Gastrocnemius medialis (tissue), 4 donors: ENCODE data around the gene UQCRH. TPM values are rescaled to one million over a fixed set of nuclear protein-coding genes. Genes with fewer than 3 reads are reported as not detected.
A peak's percentile ranks its signal among the peaks of the same experiment; 100 is the strongest.

Experiments used
- ATAC-seq, 2 donors: fragments of 150-250 bp; one replicate each; pipeline ENCODE4 v1.9.1; 2016
- DNase-seq, 2 donors: peaks; one replicate each; pipeline ENCODE4 v3.0.0-alpha.2; 2019
- H3K27ac ChIP-seq, 4 donors: fragments of 200-600 bp; sonication (generic); 1 replicate in 1 of 4; 2 replicates in 3 of 4; pipeline ENCODE4 v1.5.1; 2016 to 2018; ENCODE audit warnings: mild to moderate bottlenecking in 2 of 4, moderate library complexity in 1 of 4
- H3K27me3 ChIP-seq, 3 donors: fragments of 200-600 bp; sonication (generic) in 2 of 3; 1 replicate in 1 of 3; 2 replicates in 2 of 3; pipeline versions ENCODE4 v1.5.1 to v1.6.0; 2016 to 2019; ENCODE audit warnings: mild to moderate bottlenecking in 1 of 3, moderate library complexity in 1 of 3
- H3K36me3 ChIP-seq, 2 donors: fragments of 200-600 bp; sonication (generic) in 1 of 2; one replicate each; pipeline ENCODE4 v1.5.1; 2017 to 2018
- H3K4me1 ChIP-seq, 2 donors: fragments of 200-600 bp; sonication (generic) in 1 of 2; one replicate each; pipeline ENCODE4 v1.5.1; 2016 to 2017; ENCODE audit warnings: mild to moderate bottlenecking in 2 of 2
- H3K4me3 ChIP-seq, 4 donors: fragments of 200-600 bp; sonication (generic) in 3 of 4; 1 replicate in 1 of 4; 2 replicates in 3 of 4; pipeline ENCODE4 v1.5.1; 2016 to 2019; ENCODE audit warnings: mild to moderate bottlenecking in 2 of 4
- H3K9me3 ChIP-seq, 3 donors: fragments of 200-600 bp; sonication (generic) in 2 of 3; 1 replicate in 1 of 3; 2 replicates in 2 of 3; pipeline ENCODE4 v1.5.1; 2016 to 2019
- POLR2A ChIP-seq, 2 donors: fragments of 450-650 bp; IDR thresholded peaks; one replicate each; pipeline ENCODE4 v1.6.1; 2017; ENCODE audit warnings: antibody characterized with exemption in 2 of 2, mild to moderate bottlenecking in 2 of 2, moderate library complexity in 2 of 2
- in situ Hi-C, 4 donors: fragments of 200-750 bp; cut with MboI; loops; one replicate each; pipeline versions ENCODE4 v1.15.0 to v1.8.0; 2017; ENCODE audit warnings: low sequenced_read_pairs in 4 of 4
- intact Hi-C: fragments of 100-400 bp; cut with DNase I; formaldehyde crosslinking; loops from one replicate; pipeline ENCODE4 v1.15.1; 2023; ENCODE audit warnings: low total_unique reads
- total RNA-seq, 4 donors: library from RNA; depleted of rRNA; stranded (reverse); fragments of >200 nt; gene quantifications; one replicate each; pipeline versions ENCODE4 v1.1.0 to v1.2.3, GENCODE V29; 2016
- TF ChIP-seq, protein P1 (sequence below), 5 experiments: fragments of 450-650 bp in 3 of 5; fragments of 200-600 bp in 2 of 5; sonication (generic) in 2 of 5; IDR thresholded peaks in 4 of 5; conservative IDR thresholded peaks in 1 of 5; 1 replicate in 4 of 5; 2 replicates in 1 of 5; pipeline ENCODE4 v1.5.1; 2016 to 2019; ENCODE audit warnings: antibody characterized with exemption in 5 of 5, mild to moderate bottlenecking in 3 of 5, moderate library complexity in 3 of 5

The UQCRH gene
- total RNA-seq, 4 donors from 2014 or later, result 415 to 695 (median 493) TPM

GRCh38 chr1:46301406-46301807 lies 2.1 kb upstream of the UQCRH start:
- no peak for DNase-seq
- H3K27ac ChIP-seq, result peak overlapping the region; percentile 97 to 99 (median 98)
- peaks cover 50 to 59% of the 10 kb centered on the region in 2 donors for H3K4me1 ChIP-seq
- no peak for ATAC-seq
- no peaks in the 10 kb centered on the region for H3K9me3 ChIP-seq
- in situ Hi-C loops, result no loop called here
- no peaks in the 10 kb centered on the region for H3K27me3 ChIP-seq
- intact Hi-C loops, result no loop called here
- TF ChIP-seq POLR2A (IDR thresholded peaks at IDR 0.05), result no peak
- TF ChIP-seq, protein P1, sequence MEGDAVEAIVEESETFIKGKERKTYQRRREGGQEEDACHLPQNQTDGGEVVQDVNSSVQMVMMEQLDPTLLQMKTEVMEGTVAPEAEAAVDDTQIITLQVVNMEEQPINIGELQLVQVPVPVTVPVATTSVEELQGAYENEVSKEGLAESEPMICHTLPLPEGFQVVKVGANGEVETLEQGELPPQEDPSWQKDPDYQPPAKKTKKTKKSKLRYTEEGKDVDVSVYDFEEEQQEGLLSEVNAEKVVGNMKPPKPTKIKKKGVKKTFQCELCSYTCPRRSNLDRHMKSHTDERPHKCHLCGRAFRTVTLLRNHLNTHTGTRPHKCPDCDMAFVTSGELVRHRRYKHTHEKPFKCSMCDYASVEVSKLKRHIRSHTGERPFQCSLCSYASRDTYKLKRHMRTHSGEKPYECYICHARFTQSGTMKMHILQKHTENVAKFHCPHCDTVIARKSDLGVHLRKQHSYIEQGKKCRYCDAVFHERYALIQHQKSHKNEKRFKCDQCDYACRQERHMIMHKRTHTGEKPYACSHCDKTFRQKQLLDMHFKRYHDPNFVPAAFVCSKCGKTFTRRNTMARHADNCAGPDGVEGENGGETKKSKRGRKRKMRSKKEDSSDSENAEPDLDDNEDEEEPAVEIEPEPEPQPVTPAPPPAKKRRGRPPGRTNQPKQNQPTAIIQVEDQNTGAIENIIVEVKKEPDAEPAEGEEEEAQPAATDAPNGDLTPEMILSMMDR (IDR thresholded peaks at IDR 0.05 in 4 of 5, conservative IDR thresholded peaks at IDR 0.05 in 1 of 5), result no peak
- peaks cover 0 to 17% of the 10 kb centered on the region in 2 donors for H3K36me3 ChIP-seq
- peak overlapping the region; percentile 83 to 96 (median 90) for H3K4me3 ChIP-seq

GRCh38 chr1:46301808-46302640 lies 1.5 kb upstream of the UQCRH start:
- H3K9me3 ChIP-seq, result no peaks in the 10 kb centered on the region
- TF ChIP-seq POLR2A (IDR thresholded peaks at IDR 0.05), result peak; percentile 21 to 24
- TF ChIP-seq, protein P1 (IDR thresholded peaks at IDR 0.05 in 4 of 5, conservative IDR thresholded peaks at IDR 0.05 in 1 of 5), result peak in 3 of 5 experiments; percentile 9 to 34 (median 32)
- intact Hi-C loops, result loop anchor here (2.0 kb wide), 1 partner anchor 15 kb away; no protein-coding TSS in a partner anchor
- H3K27ac ChIP-seq, result peak overlapping the region; percentile 97 to 99 (median 98)
- in situ Hi-C loops, result no loop called here
- H3K36me3 ChIP-seq, result peaks cover 0 to 12% of the 10 kb centered on the region in 2 donors
- H3K4me3 ChIP-seq, result peak overlapping the region; percentile 83 to 96 (median 90)
- no peaks in the 10 kb centered on the region for H3K27me3 ChIP-seq
- DNase-seq, result peak; percentile 22 to 40
- peak; percentile 16 to 18 for ATAC-seq
- peaks cover 53 to 65% of the 10 kb centered on the region in 2 donors for H3K4me1 ChIP-seq

GRCh38 chr1:46302641-46303037 lies 859 bp upstream of the UQCRH start:
- H3K27ac ChIP-seq, result peak overlapping the region; percentile 97 to 99 (median 98)
- peaks cover 0 to 9% of the 10 kb centered on the region in 2 donors for H3K36me3 ChIP-seq
- peak in 1 of 2 donors; percentile 23 for DNase-seq
- TF ChIP-seq POLR2A (IDR thresholded peaks at IDR 0.05), result no peak
- TF ChIP-seq, protein P1 (IDR thresholded peaks at IDR 0.05 in 4 of 5, conservative IDR thresholded peaks at IDR 0.05 in 1 of 5), result no peak
- ATAC-seq, result peak; percentile 28 to 34
- in situ Hi-C loops, result no loop called here
- H3K4me3 ChIP-seq, result peak overlapping the region; percentile 83 to 96 (median 90)
- peaks cover 59 to 71% of the 10 kb centered on the region in 2 donors for H3K4me1 ChIP-seq
- intact Hi-C loops, result loop anchor here (1.0 to 2.0 kb wide), 3 partner anchors 16 to 46 kb away; partner anchors contain the start of gene NSUN4
- H3K27me3 ChIP-seq, result no peaks in the 10 kb centered on the region
- no peaks in the 10 kb centered on the region for H3K9me3 ChIP-seq

- peak overlapping the region; percentile 83 to 96 (median 90) for H3K4me3 ChIP-seq
- peak overlapping the region; percentile 97 to 99 (median 98) for H3K27ac ChIP-seq
- peaks cover 0 to 9% of the 10 kb centered on the region in 2 donors for H3K36me3 ChIP-seq
- no peak for ATAC-seq
- TF ChIP-seq, protein P1 (IDR thresholded peaks at IDR 0.05 in 4 of 5, conservative IDR thresholded peaks at IDR 0.05 in 1 of 5), result peak in 1 of 5 experiments; percentile 0
- TF ChIP-seq POLR2A (IDR thresholded peaks at IDR 0.05), result no peak
- in situ Hi-C loops, result no loop called here
- H3K27me3 ChIP-seq, result no peaks in the 10 kb centered on the region
- intact Hi-C loops, result loop anchor here (1.0 to 2.0 kb wide), 3 partner anchors 17 to 44 kb away; partner anchors contain the start of gene NSUN4
- no peaks in the 10 kb centered on the region for H3K9me3 ChIP-seq
- H3K4me1 ChIP-seq, result peaks cover 47 to 65% of the 10 kb centered on the region in 2 donors
- no peak for DNase-seq
Observed at GRCh38 chr1:46303872-46304326, 401 bp downstream of the UQCRH start.
